Esophagus muscularis mucosa (tissue), 4 donors: ENCODE results near the gene LZTS2.

Experiments
- EP300 ChIP-seq: sonication (generic); formaldehyde crosslinking; IDR thresholded peaks from one replicate; pipeline ENCODE4 v1.6.1; 2017; ENCODE audit warnings: antibody characterized with exemption
- POLR2A ChIP-seq: fragments of 450-650 bp; IDR thresholded peaks from one replicate; pipeline ENCODE4 v1.6.1; 2017; ENCODE audit warnings: antibody characterized with exemption, moderate library complexity, mild to moderate bottlenecking, low read depth
- POLR2AphosphoS5 ChIP-seq, 2 donors: sonication (generic); formaldehyde crosslinking; IDR thresholded peaks; one replicate each; pipeline ENCODE4 v1.6.1; 2017; ENCODE audit warnings: antibody characterized with exemption in 2 of 2
- TF ChIP-seq, protein P1 (sequence below), 3 experiments: fragments of 200-600 bp in 2 of 3; fragments of 450-650 bp in 1 of 3; sonication (generic) in 2 of 3; IDR thresholded peaks; one replicate each; pipeline ENCODE4 v1.5.1; 2017 to 2019; ENCODE audit warnings: antibody characterized with exemption in 3 of 3, mild to moderate bottlenecking in 2 of 3, moderate library complexity in 1 of 3

DNA sequence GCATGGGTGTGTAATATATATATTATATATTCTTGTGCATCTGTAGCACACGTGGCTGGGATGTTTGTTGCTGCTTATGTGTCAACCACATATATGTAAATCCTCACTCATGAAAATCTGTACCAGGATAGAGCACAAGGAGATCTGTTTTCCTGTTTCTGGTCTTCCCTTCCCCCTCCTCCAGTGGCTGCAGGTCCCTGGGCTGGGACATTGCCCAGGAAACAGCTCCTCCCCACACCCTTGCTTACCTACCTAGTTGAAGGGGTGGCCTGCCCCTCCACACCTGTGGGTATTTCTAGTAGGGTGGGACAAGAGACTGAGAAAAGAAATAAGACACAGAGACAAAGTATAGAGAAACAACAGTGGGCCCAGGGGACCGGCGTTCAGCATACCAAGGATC lies 33.7 kb downstream of the LZTS2 start:
- TF ChIP-seq, protein P1, sequence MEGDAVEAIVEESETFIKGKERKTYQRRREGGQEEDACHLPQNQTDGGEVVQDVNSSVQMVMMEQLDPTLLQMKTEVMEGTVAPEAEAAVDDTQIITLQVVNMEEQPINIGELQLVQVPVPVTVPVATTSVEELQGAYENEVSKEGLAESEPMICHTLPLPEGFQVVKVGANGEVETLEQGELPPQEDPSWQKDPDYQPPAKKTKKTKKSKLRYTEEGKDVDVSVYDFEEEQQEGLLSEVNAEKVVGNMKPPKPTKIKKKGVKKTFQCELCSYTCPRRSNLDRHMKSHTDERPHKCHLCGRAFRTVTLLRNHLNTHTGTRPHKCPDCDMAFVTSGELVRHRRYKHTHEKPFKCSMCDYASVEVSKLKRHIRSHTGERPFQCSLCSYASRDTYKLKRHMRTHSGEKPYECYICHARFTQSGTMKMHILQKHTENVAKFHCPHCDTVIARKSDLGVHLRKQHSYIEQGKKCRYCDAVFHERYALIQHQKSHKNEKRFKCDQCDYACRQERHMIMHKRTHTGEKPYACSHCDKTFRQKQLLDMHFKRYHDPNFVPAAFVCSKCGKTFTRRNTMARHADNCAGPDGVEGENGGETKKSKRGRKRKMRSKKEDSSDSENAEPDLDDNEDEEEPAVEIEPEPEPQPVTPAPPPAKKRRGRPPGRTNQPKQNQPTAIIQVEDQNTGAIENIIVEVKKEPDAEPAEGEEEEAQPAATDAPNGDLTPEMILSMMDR (IDR thresholded peaks at IDR 0.05), result no peak
- TF ChIP-seq POLR2AphosphoS5 (IDR thresholded peaks at IDR 0.05) (no peak), POLR2A (no peak), EP300 (no peak)
